Mucosa of descending colon (tissue), 3 donors: ENCODE data around the gene CHST11. TPM values are rescaled to one million over a fixed set of nuclear protein-coding genes. Genes with fewer than 3 reads are reported as not detected.

ENCODE experiments used
- ATAC-seq: fragments of 200-7000 bp; cut with Tn5 transposase; one replicate; pipeline ENCODE4 v1.9.1; 2020; ENCODE audit warnings: mild to moderate bottlenecking, moderate library complexity
- DNase-seq, 3 donors: peaks; one replicate each; pipeline ENCODE4 v3.0.0-alpha.2; 2020
- H3K36me3 ChIP-seq: fragments of 200-600 bp; one replicate; pipeline ENCODE4 v1.8.0; 2021; ENCODE audit warnings: low read depth, mild to moderate bottlenecking
- H3K4me1 ChIP-seq: fragments of 200-600 bp; one replicate; pipeline ENCODE4 v1.8.0; 2021; ENCODE audit warnings: low read depth, mild to moderate bottlenecking
- H3K4me3 ChIP-seq: fragments of 200-600 bp; one replicate; pipeline ENCODE4 v1.8.0; 2021; ENCODE audit warnings: mild to moderate bottlenecking
- H3K9me3 ChIP-seq: fragments of 200-600 bp; one replicate; pipeline ENCODE4 v1.8.0; 2021; ENCODE audit warnings: mild to moderate bottlenecking
- CTCF ChIP-seq: fragments of 200-600 bp; IDR thresholded peaks from one replicate; pipeline ENCODE4 v1.8.0; 2022; ENCODE audit warnings: antibody characterized with exemption, mild to moderate bottlenecking
- intact Hi-C, 2 donors: fragments of 100-400 bp; cut with DNase I in 1 of 2; cut with micrococcal nuclease in 1 of 2; formaldehyde crosslinking; loops; one replicate each; pipeline versions ENCODE4 v1.11.0 to v1.11.1; 2022; cut with DNase I, micrococcal nuclease
- total RNA-seq, 3 donors: library from RNA; stranded (reverse); fragmentation: NEBNext Ultra II Directional in 2 of 3; extraction: Animal tissue kit (Norgen Biotek cat#: 25700) in 2 of 3; gene quantifications; one replicate each; pipeline versions ENCODE4 v1.2.1 to v1.2.4, GENCODE V29; 2021 to 2023
- donor health status: DM: no; HTN: no; CAD: no; lungs with moderate emphysema.
- donor health status: DM: no; HTN: no; CAD: no.
- donor health status: DM: no; HTN: yes; CAD: no.

The CHST11 gene
- total RNA-seq, 3 donors from 2014 or later, result 3.3 to 15.2 (median 6.6) TPM

GRCh38 chr12:104618691-104619090, 161.9 kb downstream of the CHST11 start:
- no peaks in the 10 kb centered on the region for H3K36me3 ChIP-seq
- H3K4me1 ChIP-seq, result no peaks in the 10 kb centered on the region
- intact Hi-C loops, result no loop called here
- TF ChIP-seq CTCF, result no peak
- no peak for DNase-seq
- H3K9me3 ChIP-seq, result no peaks in the 10 kb centered on the region
- no peak overlapping the region for H3K4me3 ChIP-seq
- no peak for ATAC-seq

- intact Hi-C loops, result no loop called here
- ATAC-seq (no peak), DNase-seq (no peak)
- no peaks in the 10 kb centered on the region for H3K9me3 ChIP-seq
- H3K4me3 ChIP-seq, result no peak overlapping the region
- H3K4me1 ChIP-seq, result no peaks in the 10 kb centered on the region
- no peak for TF ChIP-seq CTCF
- H3K36me3 ChIP-seq, result no peaks in the 10 kb centered on the region
Observed at GRCh38 chr12:104619305-104619704, 162.6 kb downstream of the CHST11 start.

- no peak overlapping the region for H3K4me3 ChIP-seq
- no peaks in the 10 kb centered on the region for H3K4me1 ChIP-seq
- no peaks in the 10 kb centered on the region for H3K36me3 ChIP-seq
- intact Hi-C loops, result no loop called here
- H3K9me3 ChIP-seq, result no peaks in the 10 kb centered on the region
- no peak for TF ChIP-seq CTCF
- DNase-seq, result no peak
- no peak for ATAC-seq
Observed at GRCh38 chr12:104620837-104621531, 164.2 kb downstream of the CHST11 start.

GRCh38 chr12:104622928-104623327, 166.2 kb downstream of the CHST11 start:
- DNase-seq (no peak), ATAC-seq (no peak)
- H3K36me3 ChIP-seq, result no peaks in the 10 kb centered on the region
- no peaks in the 10 kb centered on the region for H3K9me3 ChIP-seq
- H3K4me1 ChIP-seq, result no peaks in the 10 kb centered on the region
- no peak overlapping the region for H3K4me3 ChIP-seq
- TF ChIP-seq CTCF, result no peak
- intact Hi-C loops, result no loop called here

GRCh38 chr12:104623883-104624282, 167.1 kb downstream of the CHST11 start:
- H3K4me1 ChIP-seq, result no peaks in the 10 kb centered on the region
- H3K4me3 ChIP-seq, result no peak overlapping the region
- DNase-seq (no peak), ATAC-seq (no peak)
- no peaks in the 10 kb centered on the region for H3K9me3 ChIP-seq
- intact Hi-C loops, result no loop called here
- TF ChIP-seq CTCF, result no peak
- H3K36me3 ChIP-seq, result no peaks in the 10 kb centered on the region

- H3K4me1 ChIP-seq, result no peaks in the 10 kb centered on the region
- intact Hi-C loops, result no loop called here
- no peak overlapping the region for H3K4me3 ChIP-seq
- no peaks in the 10 kb centered on the region for H3K36me3 ChIP-seq
- no peaks in the 10 kb centered on the region for H3K9me3 ChIP-seq
- no peak for DNase-seq
- no peak for ATAC-seq
- TF ChIP-seq CTCF, result no peak
Observed at GRCh38 chr12:104624529-104624928, 167.8 kb downstream of the CHST11 start.
